Fibroblast of skin of right quadriceps (primary cell): Measurements from ENCODE around the gene PCDH9.

Experiments
- DNase-seq: peaks from one replicate; pipeline ENCODE4 v3.0.0-alpha.2; 2013

The PCDH9 gene

GRCh38 chr13:66958611-66959010 lies 271.5 kb downstream of the PCDH9 start:
- DNase-seq, result no peak

DNA sequence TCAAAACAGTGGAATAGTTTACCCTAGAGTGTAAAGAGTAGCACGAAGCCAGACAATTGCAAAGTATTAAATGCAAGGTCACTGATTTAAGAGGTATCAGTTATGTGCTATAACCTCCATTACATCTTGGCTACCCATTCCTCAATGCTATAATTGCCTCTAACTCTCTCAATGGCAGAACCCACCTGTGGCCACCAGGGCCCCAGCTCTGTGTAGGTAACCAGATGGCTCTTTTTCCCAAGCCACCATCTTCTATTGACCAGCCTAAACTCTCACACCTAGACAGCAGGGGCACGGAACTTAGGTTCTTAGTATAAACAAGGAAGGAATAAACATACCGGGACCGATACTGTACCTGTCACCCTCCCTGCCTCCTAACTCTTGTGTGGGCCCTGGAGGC lies 277.6 kb downstream of the PCDH9 start:
- DNase-seq, result no peak

GRCh38 chr13:66951426-66951825 lies 278.7 kb downstream of the PCDH9 start:
- DNase-seq, result no peak

GRCh38 chr13:66950666-66951065 lies 279.5 kb downstream of the PCDH9 start:
- DNase-seq, result no peak

DNA sequence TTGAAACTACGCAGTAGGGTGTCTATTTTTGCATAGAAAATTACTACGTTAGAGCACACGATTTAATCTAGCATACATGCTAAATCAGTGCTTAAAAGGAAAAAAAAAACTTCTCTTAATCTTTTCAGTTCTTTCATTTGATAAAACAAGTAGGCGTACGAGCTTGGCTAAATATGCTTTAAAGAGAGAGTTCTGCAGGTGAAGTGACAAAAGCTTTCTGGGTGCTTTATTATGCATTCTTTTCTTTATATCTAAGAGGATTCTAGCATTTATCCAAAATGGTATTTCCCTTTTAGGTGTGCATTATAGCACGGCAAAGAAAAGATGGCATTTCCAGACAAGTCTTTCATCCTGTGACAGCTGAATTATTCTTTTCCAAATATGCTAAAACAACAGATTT lies 281.2 kb downstream of the PCDH9 start:
- DNase-seq, result no peak

DNA sequence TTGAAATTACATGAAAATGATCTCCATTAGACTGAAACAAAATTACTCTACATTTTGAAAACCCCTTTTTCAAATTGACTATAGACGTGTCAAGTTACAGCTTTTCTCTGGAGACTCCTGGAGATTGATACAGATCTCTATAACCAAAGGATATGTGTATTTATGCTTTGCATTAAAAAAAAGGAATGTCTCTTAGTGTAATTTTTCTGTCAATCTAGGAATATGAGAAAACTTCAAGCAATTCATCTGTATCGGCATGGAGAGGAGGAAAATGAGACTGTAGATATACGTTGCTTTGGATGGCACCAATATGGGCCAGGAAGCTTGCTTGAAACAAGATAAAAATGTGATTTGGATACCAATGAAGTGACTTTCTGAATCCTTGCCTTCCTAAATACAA lies 286.6 kb downstream of the PCDH9 start:
- no peak for DNase-seq

DNA sequence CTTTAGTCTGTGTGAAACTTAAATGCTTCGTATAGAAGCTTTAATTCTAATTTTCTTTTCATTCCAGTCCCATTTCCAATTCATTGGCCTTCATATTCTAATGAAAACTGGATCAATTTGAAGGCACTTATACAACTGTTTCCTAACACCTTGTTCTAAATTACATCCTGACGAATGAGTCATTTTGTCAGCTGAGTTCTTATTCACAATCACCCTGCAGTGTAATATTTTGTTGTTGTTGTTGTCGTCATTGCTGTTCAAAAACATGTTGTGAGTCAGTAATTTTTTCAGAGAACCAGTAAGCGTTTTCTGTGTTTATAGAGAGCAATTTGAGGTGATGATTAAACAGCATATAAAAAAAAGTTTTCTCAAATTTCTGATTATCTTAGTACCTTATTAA lies 290.0 kb downstream of the PCDH9 start:
- no peak for DNase-seq

DNA sequence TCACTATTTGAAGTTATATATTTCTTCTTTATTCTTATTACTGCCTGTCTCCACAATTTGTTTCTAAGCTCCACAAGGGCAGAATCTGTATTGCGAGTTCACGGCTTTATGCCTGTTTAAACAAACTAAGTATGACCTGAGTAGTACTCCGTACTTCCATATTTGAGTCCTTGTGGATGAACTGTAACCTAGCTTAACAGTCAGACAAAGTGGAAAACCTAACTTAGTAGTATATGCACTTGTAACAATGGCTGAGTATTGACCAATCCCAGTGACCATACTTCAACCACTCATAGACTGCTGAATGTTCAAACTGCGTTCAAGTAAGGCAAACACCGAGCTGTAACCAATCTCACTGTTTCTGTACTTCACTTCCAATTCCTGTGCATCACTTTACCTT lies 292.7 kb downstream of the PCDH9 start:
- DNase-seq, result no peak

DNA sequence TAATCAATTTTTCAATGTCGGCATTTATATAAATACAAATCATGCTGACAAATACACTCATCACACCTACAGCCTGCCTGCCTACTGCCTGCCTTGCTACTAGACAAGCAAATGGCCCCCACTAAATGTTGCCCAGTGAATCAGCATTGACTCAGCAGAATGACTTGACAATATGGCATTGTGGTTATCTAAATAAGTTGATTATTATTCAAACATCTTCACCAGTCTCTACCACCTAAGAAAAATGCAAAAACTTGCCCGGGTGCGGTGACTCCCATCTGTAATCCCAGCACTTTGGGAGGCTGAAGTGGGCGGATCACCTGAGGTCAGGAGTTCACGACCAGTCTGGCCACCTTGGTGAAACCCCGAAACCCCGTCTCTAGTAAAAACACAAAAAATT lies 296.1 kb downstream of the PCDH9 start:
- peak; percentile 70 for DNase-seq

- DNase-seq, result no peak
These were observed 296.6 kb downstream of the PCDH9 start for GRCh38 chr13:66933527-66933926.

- DNase-seq, result no peak
These were observed 302.6 kb downstream of the PCDH9 start for GRCh38 chr13:66927562-66927961.

- DNase-seq, result no peak
These were observed 303.1 kb downstream of the PCDH9 start for GRCh38 chr13:66926851-66927524.

GRCh38 chr13:66926200-66926850 lies 303.8 kb downstream of the PCDH9 start:
- no peak for DNase-seq

DNA sequence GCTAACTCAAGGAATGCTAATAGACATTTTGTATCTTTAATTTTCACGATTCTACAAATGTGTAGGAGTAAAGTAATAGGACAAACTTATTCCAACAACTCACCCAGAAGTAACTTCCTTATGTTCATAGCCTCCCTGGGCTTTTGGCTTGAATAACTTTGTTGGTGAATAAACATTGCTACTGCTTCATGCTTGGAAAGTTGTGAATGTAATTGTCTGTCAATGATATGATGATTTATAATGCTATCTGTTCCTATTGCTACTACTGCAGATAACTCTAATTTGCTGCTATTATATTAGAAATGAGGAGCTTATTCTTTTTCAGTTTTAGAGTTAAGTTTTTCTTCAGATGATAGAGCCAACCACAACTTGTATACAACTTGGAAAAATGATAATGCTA lies 307.7 kb downstream of the PCDH9 start:
- DNase-seq, result no peak

GRCh38 chr13:66921437-66921836 lies 308.7 kb downstream of the PCDH9 start:
- no peak for DNase-seq

GRCh38 chr13:66915596-66916185 lies 314.4 kb downstream of the PCDH9 start:
- peak; percentile 32 for DNase-seq

GRCh38 chr13:66914155-66914554 lies 316.0 kb downstream of the PCDH9 start:
- DNase-seq, result no peak

GRCh38 chr13:66911411-66911939 lies 318.7 kb downstream of the PCDH9 start:
- no peak for DNase-seq

- DNase-seq, result no peak
These were observed 330.2 kb downstream of the PCDH9 start for GRCh38 chr13:66899955-66900354.

DNA sequence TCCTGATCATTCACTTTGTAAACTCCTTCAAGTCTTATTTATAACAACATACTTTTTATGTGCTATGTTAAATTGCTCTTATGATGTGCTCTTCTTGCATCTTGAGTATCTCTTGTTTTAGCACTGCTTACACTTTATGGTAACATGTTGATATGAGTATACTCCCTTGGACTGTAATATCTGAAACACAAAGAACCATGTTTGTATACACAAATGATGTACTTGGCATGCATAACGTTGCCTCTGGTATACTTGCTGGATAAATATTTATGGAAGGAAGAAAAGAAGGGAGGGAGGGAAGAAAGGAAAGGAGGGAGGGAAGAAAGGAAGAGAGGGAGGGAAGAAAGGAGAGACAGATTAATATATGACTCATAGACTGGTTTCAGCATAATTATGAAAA lies 333.2 kb downstream of the PCDH9 start:
- DNase-seq, result no peak

GRCh38 chr13:66895780-66896179 lies 334.4 kb downstream of the PCDH9 start:
- no peak for DNase-seq

DNA sequence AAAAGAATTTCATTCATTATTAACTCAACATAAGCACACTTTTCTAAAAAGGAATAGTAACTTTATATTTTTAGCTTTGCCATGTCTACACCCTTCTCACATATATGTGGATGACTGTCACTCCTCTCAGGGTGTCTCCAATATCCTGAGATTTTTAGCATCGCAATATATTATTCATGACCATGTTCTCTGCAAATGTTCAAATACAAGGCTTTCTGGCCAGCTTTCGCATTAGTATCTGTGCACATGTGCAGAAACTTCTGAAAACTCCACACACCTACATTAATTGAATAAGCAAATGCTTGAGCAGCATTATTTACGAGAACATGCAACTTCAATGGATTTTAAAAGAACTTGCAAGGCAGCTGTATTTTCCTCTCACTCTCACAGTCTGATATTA lies 334.8 kb downstream of the PCDH9 start:
- no peak for DNase-seq

DNA sequence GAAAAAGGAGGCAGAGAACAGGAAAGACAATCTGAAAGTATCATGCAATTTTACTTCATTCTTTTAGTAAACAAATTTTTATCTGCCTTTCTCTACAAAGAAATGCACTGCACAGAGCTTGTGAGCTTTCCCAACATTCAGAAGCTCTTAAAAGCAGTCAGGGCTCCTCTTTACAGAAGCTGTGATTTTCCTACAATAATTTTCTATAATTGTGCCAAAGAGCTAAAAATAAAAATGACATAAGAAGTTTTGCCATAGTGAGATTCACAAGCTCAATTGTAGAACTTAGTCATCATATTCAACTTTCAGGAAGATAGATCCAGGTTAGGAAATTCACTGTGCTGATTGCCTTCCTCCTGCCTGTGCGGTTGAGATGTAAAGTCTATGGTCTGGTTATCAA lies 341.4 kb downstream of the PCDH9 start:
- no peak for DNase-seq

- peak; percentile 6 for DNase-seq
These were observed 343.0 kb downstream of the PCDH9 start for GRCh38 chr13:66887088-66887487.
